ENCODE results near the gene GKN2.

GKN2 gene

DNA sequence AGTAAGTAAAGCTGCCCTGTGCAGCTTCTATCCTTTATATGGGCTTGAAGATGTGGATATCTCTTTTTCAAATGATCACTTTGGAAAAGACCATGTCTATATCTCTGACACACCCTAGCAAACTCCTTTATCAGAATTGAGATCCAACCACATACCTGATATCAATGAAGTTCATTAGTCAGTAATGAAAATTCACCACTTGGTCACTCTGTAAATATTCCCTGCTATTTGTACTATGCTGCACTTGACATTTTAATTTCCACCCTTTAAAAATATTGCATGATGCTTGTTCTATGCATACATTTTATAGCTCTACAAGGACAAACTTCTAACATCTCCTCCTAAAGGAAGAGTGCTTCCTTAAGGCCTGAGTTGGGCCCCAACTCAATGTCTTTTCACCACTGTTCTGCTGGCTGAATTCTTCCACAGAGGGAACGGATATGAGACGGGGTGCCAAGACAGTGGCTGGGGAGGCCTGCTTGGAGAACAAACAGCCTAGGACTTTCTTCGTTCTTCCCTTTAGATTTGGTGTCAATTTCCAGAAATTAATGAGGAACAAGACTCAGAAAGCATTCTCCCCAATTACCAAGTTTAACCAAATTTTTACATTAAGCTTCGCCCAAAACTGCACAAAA is at the start of gene GKN2:
Gene GKN2 (minus strand): TSS at position 7 of the 635 bp plus-strand sequence. CDS start 32 bp downstream, outside the sequence.
- DNase-seq (ENCODE audit: low read depth) = no peak

DNA sequence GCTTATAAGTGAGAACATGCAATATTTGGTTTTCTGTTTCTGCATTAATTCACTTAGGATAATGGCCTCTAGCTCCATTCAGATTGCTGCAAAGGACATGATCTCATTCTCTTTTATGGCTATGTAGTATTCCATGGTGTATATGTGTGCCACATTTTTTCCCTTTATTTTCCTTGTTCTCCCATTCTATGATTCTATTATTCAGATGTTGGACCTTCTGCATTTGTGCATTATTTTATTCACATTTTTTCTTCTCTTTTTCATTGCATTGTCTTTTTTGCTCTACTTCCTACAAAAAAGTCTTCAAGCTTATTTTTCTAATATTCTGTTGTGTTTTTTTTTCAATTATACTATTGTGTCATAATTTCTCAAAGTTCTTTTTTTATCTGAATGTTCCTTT is 49.2 kb upstream of the GKN2 start:
- DNase-seq (ENCODE audit: low read depth) = no peak

- DNase-seq (ENCODE audit: low read depth) = no peak
Measured at GRCh38 chr2:68997401-68997800, 44.7 kb upstream of the GKN2 start.

DNA sequence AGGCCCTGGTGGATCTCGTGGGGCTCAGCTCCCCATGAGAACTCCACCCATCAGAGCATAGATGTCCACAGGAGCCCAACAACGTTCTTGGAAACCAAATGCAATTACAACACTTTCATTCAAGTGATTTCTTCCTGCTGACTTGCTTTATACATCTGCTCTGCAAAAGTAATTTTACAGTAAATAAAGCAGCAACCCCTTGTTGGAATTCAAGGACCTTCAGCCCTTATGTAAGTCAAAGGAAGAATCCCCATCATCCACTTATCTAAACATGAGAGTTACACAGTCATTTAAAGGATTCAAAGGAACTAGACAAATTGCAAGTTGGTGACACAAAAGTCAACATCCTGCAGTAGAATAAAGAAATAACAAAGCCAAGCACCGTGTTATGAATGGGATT is 43.2 kb upstream of the GKN2 start:
- no peak for DNase-seq (ENCODE audit: low read depth)

DNA sequence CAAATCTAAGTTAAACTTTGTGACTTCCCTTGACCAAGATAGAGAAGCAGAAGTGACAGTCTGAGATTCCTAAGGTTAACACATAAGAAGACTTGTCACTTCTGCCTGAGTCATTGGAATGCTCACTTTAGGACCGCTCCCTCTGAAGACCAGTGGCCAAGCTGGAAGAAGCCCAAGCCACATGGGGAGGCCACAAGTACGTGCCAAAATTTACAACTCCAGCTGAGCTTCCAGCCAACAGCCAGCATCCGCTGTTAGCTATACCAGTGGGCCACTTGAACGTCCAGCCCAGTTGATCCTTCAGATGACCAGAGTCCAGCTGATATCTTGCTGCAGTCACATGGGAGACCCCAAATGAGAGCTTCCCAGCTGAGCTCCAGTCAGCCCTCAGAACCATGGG is 42.2 kb upstream of the GKN2 start:
- DNase-seq (ENCODE audit: low read depth) = no peak

- no peak for DNase-seq (ENCODE audit: low read depth)
Measured at GRCh38 chr2:68993660-68994059, 41.0 kb upstream of the GKN2 start.

DNA sequence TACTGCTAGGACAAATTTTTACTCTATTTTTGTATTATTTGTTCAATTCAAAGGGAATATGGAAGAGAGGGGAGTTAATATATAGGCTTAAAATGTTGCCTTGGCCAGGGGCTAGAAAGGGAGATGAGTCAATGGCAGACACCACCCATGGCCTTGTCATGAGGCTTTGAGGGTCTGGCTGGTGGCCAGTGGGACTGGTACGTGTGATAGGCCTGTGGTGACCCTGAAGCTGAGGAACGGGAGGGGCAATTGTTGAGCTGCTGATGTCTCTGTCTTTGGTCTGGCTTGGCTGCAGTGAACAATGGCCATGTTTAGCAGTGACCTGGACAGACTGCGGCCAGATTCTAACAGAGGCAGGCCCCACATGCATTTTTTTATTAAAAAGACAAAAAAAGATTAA is 40.2 kb upstream of the GKN2 start:
- no peak for DNase-seq (ENCODE audit: low read depth)

- DNase-seq (ENCODE audit: low read depth) = no peak
Measured at GRCh38 chr2:68992341-68992740, 39.6 kb upstream of the GKN2 start.

DNA sequence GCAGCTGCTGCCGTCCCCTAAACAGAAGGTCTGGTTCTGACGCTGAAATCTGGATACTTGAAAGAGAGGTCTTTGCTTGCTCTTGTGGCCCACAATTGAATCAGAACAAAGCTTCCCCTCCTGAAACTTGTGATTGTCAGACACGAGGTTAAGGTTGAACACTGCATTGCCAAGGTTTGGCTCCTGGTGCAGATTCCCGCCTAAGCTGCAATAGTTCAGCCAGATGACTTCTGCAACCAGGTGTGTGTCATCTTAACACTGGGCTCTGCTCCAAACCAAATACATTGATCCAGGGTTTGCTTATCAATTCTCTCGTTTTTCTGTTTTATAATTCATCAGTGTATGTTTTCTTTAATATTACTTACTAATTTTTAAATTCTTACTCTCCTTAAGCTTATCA is 36.3 kb upstream of the GKN2 start:
- DNase-seq (ENCODE audit: low read depth) = no peak

GRCh38 chr2:68987021-68987503 is 34.4 kb upstream of the GKN2 start:
- no peak for DNase-seq (ENCODE audit: low read depth)

DNA sequence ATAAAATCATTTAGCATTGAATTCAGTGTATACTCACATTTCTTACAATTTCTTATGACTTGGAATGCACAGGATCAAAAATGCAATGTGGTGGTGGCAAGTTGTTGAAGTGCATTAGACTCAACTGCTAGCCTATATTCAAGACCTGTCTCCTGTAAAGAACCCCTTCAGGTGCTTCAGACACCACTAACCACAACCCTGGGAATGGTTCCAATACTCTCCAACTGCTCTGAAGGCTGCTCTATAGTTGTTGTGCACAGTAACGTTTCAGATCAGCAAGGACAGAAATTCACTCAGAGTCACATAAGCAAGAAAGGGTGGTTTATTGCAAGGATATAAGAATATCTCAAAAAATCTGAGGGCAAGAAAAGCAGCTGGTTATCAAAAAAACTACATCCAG is 28.3 kb upstream of the GKN2 start:
- no peak for DNase-seq (ENCODE audit: low read depth)

GRCh38 chr2:68978098-68978497 is 25.4 kb upstream of the GKN2 start:
- DNase-seq (ENCODE audit: low read depth) = no peak

GRCh38 chr2:68977453-68977852 is 24.8 kb upstream of the GKN2 start:
- no peak for DNase-seq (ENCODE audit: low read depth)

DNA sequence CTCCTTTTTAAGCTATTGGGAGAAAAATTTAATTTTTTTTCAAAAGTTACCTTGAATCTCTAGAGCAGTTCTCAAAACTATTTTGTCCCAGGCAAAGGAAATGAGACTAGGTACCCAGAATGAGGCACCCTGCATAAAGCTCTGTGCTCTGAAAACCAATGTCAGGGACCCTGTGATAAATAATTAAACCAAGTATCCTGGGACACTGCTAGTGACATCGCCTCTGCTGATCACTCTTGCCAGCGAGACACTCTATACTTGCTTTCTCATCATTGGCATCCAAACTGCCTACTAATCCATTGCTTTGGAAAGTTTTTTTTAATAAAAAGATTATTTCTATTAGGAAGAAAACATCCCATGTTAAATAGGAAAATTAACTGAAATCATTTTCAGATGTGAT is 23.2 kb upstream of the GKN2 start:
- no peak for DNase-seq (ENCODE audit: low read depth)

DNA sequence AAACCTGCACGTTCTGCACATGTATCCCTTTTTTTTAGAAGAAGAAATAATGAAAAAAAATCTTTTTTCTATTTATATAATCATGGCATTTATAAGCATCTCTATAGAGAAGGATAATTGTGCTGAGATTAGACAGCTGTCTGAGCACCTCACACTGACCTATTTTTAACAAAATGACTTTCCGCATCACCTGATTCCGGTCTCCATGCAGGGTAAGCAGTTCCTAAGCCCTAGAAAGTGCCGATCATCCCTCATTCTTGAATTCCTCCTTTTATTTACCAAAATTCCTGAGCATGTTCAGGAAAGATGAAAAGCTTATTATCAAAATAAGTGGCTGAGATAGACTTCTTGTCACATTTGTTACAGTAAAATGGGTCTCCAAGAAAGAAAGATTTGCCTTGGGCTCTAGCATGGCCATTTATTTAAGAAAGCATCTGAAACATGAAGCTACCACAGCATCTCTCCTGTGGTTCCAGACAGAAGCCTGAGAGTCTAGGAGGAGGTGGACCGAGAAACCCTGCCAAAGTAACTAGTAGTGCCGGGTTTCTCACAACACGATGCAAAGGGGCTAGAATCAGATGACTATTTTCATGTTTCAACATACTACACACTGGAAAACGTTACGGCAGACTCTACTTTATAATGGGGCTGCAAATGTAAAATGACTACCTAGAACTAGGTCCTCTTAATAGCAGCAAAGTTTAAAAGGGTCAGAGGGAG is 22.4 kb upstream of the GKN2 start:
- DNase-seq (ENCODE audit: low read depth) = no peak

DNA sequence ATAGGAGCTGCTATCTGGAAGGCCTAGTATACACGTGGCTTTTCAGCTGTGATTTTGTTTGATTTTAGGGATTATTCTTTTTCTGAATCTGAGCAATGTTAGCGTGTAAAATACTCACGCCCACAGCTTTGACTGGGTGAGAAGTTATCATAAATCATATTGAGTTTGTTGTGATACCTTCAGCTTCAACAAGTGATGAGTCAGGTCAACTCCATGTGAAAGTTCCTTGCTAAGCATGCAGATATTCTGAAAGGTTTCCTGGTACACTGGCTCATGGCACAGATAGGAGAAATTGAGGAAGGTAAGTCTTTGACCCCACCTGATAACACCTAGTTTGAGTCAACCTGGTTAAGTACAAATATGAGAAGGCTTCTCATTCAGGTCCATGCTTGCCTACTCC is 21.6 kb upstream of the GKN2 start, which contains the start of gene GKN1:
Gene GKN1 (plus strand): TSS at position 386 of the 400 bp plus-strand sequence. CDS start 42 bp downstream, outside the sequence.
- DNase-seq (ENCODE audit: low read depth) = no peak

GRCh38 chr2:68971591-68972231 is 19.0 kb upstream of the GKN2 start:
- no peak for DNase-seq (ENCODE audit: low read depth)

GRCh38 chr2:68970566-68971265 is 18.0 kb upstream of the GKN2 start:
- DNase-seq (ENCODE audit: low read depth) = no peak

DNA sequence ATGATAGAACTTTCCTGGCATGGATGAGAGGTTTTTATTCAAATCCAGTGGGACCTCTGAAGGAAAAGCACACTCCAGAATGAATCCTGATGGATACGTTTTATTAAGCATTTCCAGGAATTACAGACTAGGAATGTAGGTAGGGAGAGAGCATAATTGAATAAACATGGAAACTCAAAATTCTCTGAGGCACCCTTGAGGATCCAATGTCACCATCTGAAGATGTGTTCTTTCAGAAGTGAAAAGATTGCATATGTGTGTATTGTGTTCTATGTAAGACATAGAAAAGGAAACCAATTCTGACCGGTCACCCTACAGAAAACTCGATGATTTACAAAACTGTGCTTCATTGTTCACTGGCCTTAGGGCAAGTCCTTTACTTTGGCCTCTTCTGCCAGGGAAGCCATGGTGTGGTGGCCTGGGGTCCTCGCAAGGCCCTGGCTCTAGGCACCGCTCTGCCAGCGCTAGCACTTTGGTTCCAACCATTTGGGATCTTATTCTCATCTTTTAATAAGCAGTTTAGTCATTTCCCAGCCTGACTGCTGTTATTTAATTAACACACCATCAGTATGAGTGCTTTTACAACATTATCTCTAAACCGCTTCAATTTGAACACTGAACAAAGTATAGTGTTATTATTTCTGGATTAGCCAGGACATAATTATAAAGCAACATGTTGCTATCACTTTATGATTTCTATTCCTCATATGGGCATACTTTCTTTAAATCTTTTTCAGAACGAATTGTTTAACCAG is 17.2 kb upstream of the GKN2 start:
- no peak for DNase-seq (ENCODE audit: low read depth)

DNA sequence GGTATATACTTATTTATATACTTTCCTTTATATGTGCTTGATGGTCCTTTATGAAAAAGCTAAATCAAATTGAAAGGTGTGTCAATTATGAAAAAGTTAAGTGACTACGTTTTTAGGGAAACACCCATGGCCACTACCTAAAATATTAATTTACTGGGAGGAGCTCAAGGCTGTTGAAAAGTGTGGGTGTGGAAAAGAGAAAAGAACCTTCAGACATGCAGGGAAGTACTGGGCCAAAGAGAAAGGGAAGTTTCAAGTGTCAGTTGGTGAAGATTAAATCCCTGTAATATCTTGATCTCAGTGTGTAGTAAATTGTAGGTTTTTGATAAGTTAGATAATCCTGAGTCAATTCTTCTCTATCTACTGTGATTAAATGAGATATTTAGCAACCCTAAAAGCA is 15.5 kb upstream of the GKN2 start:
- DNase-seq (ENCODE audit: low read depth) = no peak

- no peak for DNase-seq (ENCODE audit: low read depth)
Measured at GRCh38 chr2:68964282-68964681, 11.6 kb upstream of the GKN2 start.

- DNase-seq (ENCODE audit: low read depth) = no peak
Measured at GRCh38 chr2:68961380-68961779, 8.7 kb upstream of the GKN2 start.
